BJ (cell line): ENCODE results near the gene RBM47. TPM values are rescaled to one million over a fixed set of nuclear protein-coding genes. Genes with fewer than 3 reads are reported as not detected.

Source experiments
- CTCF ChIA-PET: fragments of 350-600 bp; formaldehyde crosslinking; extraction: SDS; loops from one replicate; lab custom pipeline; 2021; ENCODE audit warnings: antibody characterized with exemption, inconsistent platforms; lab: Yijun Ruan, JAX
- POLR2A ChIA-PET: fragments of 300-600 bp; sonication (Branson Sonifier 250); formaldehyde crosslinking; extraction: SDS; loops from one replicate; lab custom pipeline; 2021; ENCODE audit warnings: antibody characterized with exemption; lab: Charles Lee
- DNase-seq: peaks from one replicate; pipeline ENCODE4 v3.0.0-alpha.2; 2011; ENCODE audit warnings: low read depth
- H3K27me3 ChIP-seq: 2 replicates; pipeline ENCODE4 v1.6.0; 2011; ENCODE audit warnings: low read length; ENCODE audit not compliant: control insufficient read depth, insufficient read depth
- H3K36me3 ChIP-seq: 2 replicates; pipeline ENCODE4 v1.5.1; 2011; ENCODE audit warnings: low read length; ENCODE audit not compliant: control insufficient read depth, insufficient read depth
- H3K4me3 ChIP-seq: 2 replicates; pipeline ENCODE4 v1.5.1; 2011; ENCODE audit warnings: low read depth, mild to moderate bottlenecking, control low read depth, low read length
- polyA plus RNA-seq: library from polyadenylated mRNA; depleted of rRNA; stranded (reverse); fragments of >200 nt; gene quantifications from 2 replicates; pipeline ENCODE4 v1.2.3, GENCODE V29; 2011
- TF ChIP-seq, protein P1 (sequence below): IDR thresholded peaks from 2 replicates; pipeline ENCODE4 v1.5.1; 2011; ENCODE audit warnings: low read depth, mild to moderate bottlenecking, control low read depth, inconsistent platforms, low read length, moderate library complexity; ENCODE audit not compliant: insufficient read depth

The RBM47 gene
- polyA plus RNA-seq, 1 experiment = 0.52 TPM

DNA sequence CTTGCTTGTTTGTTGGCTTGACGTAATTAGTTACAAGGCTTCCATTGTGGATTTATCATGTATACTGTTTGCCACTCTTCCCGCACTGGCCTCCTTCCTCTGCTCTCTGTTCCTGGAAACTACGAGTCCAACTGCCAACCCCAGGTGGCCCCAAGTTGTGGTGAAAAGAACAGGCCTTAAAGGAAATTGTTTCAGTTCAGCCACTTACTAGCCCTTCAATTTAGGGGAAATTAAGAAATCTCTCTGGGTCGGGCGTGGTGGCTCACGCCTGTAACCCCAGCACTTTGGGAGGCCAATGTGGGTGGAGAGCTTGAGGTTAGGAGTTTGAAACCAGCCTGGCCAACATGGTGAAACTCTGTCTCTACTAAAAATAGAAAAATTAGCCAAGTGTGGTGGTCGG is 28.0 kb downstream of the RBM47 start:
- no peak for DNase-seq
- Histone ChIP-seq H3K36me3 (no peaks in the 10 kb centered on the region), H3K4me3 (no peak overlapping the region), H3K27me3 (no peaks in the 10 kb centered on the region)
- TF ChIP-seq, protein P1, sequence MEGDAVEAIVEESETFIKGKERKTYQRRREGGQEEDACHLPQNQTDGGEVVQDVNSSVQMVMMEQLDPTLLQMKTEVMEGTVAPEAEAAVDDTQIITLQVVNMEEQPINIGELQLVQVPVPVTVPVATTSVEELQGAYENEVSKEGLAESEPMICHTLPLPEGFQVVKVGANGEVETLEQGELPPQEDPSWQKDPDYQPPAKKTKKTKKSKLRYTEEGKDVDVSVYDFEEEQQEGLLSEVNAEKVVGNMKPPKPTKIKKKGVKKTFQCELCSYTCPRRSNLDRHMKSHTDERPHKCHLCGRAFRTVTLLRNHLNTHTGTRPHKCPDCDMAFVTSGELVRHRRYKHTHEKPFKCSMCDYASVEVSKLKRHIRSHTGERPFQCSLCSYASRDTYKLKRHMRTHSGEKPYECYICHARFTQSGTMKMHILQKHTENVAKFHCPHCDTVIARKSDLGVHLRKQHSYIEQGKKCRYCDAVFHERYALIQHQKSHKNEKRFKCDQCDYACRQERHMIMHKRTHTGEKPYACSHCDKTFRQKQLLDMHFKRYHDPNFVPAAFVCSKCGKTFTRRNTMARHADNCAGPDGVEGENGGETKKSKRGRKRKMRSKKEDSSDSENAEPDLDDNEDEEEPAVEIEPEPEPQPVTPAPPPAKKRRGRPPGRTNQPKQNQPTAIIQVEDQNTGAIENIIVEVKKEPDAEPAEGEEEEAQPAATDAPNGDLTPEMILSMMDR = no peak
- POLR2A ChIA-PET = no interaction called here
- CTCF ChIA-PET = no interaction called here

GRCh38 chr4:40600850-40601249 is 28.8 kb downstream of the RBM47 start:
- no peak overlapping the region for H3K4me3 ChIP-seq
- ChIA-PET CTCF (no interaction called here), POLR2A (no interaction called here)
- DNase-seq = no peak
- H3K27me3 ChIP-seq = no peaks in the 10 kb centered on the region
- H3K36me3 ChIP-seq = no peaks in the 10 kb centered on the region
- TF ChIP-seq, protein P1 = no peak

GRCh38 chr4:40599431-40599830 is 30.2 kb downstream of the RBM47 start:
- H3K36me3 ChIP-seq = no peaks in the 10 kb centered on the region
- TF ChIP-seq, protein P1 = no peak
- no peak overlapping the region for H3K4me3 ChIP-seq
- no peaks in the 10 kb centered on the region for H3K27me3 ChIP-seq
- ChIA-PET POLR2A (no interaction called here), CTCF (interaction anchor here (0.6 kb wide), 1 partner anchor 242 kb away, joined by 4 read pairs; no protein-coding TSS in a partner anchor)
- no peak for DNase-seq

DNA sequence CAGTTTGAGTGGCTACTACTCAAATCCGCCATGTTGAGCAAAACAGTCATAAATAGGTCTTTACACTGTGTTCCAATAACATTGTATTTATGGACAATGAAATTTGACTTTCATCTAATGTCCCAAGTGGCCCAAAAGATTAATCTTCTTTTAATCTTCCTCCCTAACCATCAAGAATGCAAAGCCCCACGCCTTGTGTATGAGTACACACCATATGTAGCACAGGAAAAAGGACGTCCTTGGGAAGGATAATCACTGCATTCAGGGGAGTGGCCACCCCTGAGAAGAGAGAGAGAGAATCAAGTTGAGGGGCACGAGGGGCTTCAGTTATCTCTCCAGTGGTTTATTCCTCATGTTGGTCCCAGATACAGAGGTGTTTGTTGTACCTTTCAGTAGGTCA is 33.1 kb downstream of the RBM47 start:
- POLR2A ChIA-PET = no interaction called here

GRCh38 chr4:40595981-40596380 is 33.7 kb downstream of the RBM47 start:
- no peak for DNase-seq
- CTCF ChIA-PET = no interaction called here
- no peaks in the 10 kb centered on the region for H3K27me3 ChIP-seq
- H3K36me3 ChIP-seq = no peaks in the 10 kb centered on the region
- POLR2A ChIA-PET = no interaction called here
- H3K4me3 ChIP-seq = no peak overlapping the region
- TF ChIP-seq, protein P1 = no peak

More for the DNA sequence above, 33.1 kb downstream of the RBM47 start:
- Histone ChIP-seq H3K27me3 (no peaks in the 10 kb centered on the region), H3K4me3 (no peak overlapping the region), H3K36me3 (no peaks in the 10 kb centered on the region)
- CTCF ChIA-PET = no interaction called here
- TF ChIP-seq, protein P1 = no peak
- no peak for DNase-seq
